Upper lobe of left lung (tissue), 4 donors: Measurements from ENCODE around the gene PRRX1.

ENCODE experiments used
- POLR2A ChIP-seq, 4 donors: fragments of 450-650 bp; IDR thresholded peaks; one replicate each; pipeline ENCODE4 v1.5.1; 2016 to 2017; ENCODE audit warnings: antibody characterized with exemption in 4 of 4, mild to moderate bottlenecking in 2 of 4
- TF ChIP-seq, protein P1 (sequence below), 6 experiments: fragments of 450-650 bp in 4 of 6; fragments of 200-600 bp in 2 of 6; sonication (generic) in 2 of 6; IDR thresholded peaks; one replicate each; pipeline ENCODE4 v1.5.1; 2016 to 2019; ENCODE audit warnings: antibody characterized with exemption in 6 of 6

DNA sequence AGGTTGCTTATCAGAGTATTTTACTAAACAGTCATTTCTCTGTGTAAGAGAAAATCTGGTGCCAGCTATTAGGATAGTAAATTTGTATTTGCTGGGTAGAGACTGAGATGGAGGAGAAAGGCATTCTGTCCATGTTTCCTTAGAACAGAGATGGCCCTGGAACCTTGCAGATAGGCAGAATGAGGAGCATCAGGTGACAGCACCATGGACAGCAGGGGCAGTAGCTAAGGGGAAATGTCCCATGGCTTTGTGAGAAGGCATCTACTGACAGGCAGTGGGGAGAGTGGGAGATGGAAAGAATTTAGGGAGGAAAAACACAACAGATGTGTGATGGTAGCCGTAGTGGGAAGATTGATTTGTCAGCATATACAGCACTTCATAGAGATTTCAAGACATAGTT is 105.0 kb downstream of the PRRX1 start:
- TF ChIP-seq, protein P1, sequence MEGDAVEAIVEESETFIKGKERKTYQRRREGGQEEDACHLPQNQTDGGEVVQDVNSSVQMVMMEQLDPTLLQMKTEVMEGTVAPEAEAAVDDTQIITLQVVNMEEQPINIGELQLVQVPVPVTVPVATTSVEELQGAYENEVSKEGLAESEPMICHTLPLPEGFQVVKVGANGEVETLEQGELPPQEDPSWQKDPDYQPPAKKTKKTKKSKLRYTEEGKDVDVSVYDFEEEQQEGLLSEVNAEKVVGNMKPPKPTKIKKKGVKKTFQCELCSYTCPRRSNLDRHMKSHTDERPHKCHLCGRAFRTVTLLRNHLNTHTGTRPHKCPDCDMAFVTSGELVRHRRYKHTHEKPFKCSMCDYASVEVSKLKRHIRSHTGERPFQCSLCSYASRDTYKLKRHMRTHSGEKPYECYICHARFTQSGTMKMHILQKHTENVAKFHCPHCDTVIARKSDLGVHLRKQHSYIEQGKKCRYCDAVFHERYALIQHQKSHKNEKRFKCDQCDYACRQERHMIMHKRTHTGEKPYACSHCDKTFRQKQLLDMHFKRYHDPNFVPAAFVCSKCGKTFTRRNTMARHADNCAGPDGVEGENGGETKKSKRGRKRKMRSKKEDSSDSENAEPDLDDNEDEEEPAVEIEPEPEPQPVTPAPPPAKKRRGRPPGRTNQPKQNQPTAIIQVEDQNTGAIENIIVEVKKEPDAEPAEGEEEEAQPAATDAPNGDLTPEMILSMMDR (IDR thresholded peaks at IDR 0.05): no peak
- no peak for TF ChIP-seq POLR2A (IDR thresholded peaks at IDR 0.05)
